ENCODE data around the gene RPTOR.

DNA sequence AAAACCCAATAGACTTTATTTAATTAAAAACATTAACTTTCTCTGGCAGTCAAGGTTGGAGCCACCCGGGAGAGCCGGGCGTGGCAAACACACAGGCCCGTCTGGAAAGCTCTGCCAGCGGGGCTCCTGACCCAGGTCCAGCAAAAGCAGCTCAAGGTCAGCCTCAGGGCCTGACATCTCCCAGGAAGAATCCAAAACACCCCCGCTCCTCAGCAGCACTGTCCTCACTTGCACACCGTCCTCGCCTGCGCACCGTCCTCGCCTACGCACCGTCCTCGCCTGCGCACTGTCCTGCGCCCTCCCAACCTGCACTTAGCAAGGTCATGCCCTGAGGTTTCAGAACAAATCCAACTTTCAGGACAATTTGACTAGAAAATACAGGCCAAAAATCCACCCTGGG lies 31.4 kb upstream of the RPTOR start:
- TF ChIP-seq, protein P1, sequence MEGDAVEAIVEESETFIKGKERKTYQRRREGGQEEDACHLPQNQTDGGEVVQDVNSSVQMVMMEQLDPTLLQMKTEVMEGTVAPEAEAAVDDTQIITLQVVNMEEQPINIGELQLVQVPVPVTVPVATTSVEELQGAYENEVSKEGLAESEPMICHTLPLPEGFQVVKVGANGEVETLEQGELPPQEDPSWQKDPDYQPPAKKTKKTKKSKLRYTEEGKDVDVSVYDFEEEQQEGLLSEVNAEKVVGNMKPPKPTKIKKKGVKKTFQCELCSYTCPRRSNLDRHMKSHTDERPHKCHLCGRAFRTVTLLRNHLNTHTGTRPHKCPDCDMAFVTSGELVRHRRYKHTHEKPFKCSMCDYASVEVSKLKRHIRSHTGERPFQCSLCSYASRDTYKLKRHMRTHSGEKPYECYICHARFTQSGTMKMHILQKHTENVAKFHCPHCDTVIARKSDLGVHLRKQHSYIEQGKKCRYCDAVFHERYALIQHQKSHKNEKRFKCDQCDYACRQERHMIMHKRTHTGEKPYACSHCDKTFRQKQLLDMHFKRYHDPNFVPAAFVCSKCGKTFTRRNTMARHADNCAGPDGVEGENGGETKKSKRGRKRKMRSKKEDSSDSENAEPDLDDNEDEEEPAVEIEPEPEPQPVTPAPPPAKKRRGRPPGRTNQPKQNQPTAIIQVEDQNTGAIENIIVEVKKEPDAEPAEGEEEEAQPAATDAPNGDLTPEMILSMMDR (IDR thresholded peaks at IDR 0.05; ENCODE audit: extremely low read depth in 1 of 2, insufficient read depth in 1 of 2, low read depth in 1 of 2, low read length in 2 of 2), result no peak
- no peak for TF ChIP-seq EZH2 (IDR thresholded peaks at IDR 0.05; ENCODE audit: borderline replicate concordance, low read depth, low read length, severe bottlenecking)
- TF ChIP-seq, protein P2, sequence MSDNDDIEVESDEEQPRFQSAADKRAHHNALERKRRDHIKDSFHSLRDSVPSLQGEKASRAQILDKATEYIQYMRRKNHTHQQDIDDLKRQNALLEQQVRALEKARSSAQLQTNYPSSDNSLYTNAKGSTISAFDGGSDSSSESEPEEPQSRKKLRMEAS (IDR thresholded peaks at IDR 0.05; ENCODE audit: insufficient read depth, insufficient read length), result no peak
- no peak for TF ChIP-seq POLR2AphosphoS5 (IDR thresholded peaks at IDR 0.05; ENCODE audit: insufficient read depth, low read depth, low read length)
- no peak for TF ChIP-seq POLR2A (IDR thresholded peaks at IDR 0.05; ENCODE audit: low read depth, low read length)
- no peak for TF ChIP-seq JUN (IDR thresholded peaks at IDR 0.05; ENCODE audit: borderline replicate concordance, insufficient read depth, insufficient read length, low read depth)

Data from endothelial cell of umbilical vein (primary cell).